HL-60/S4 treated with retinoic acid at 250 ng/mL for 4 days and 3 days (cell line): ENCODE data around the gene USP17L28.
"Not testable (repeated sequence)": the region's sequence is repeated elsewhere in the genome, so short reads cannot be mapped to it uniquely, and the experiment has no call there.

Experiments
- in situ Hi-C: fragments of 300-500 bp; cut with MboI; formaldehyde crosslinking; loops from 2 replicates; pipeline ENCODE4 v1.7.0; 2022; ENCODE audit warnings: low sequenced_read_pairs

USP17L28 gene, protein sequence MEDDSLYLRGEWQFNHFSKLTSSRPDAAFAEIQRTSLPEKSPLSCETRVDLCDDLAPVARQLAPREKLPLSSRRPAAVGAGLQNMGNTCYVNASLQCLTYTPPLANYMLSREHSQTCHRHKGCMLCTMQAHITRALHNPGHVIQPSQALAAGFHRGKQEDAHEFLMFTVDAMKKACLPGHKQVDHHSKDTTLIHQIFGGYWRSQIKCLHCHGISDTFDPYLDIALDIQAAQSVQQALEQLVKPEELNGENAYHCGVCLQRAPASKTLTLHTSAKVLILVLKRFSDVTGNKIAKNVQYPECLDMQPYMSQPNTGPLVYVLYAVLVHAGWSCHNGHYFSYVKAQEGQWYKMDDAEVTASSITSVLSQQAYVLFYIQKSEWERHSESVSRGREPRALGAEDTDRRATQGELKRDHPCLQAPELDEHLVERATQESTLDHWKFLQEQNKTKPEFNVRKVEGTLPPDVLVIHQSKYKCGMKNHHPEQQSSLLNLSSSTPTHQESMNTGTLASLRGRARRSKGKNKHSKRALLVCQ

DNA sequence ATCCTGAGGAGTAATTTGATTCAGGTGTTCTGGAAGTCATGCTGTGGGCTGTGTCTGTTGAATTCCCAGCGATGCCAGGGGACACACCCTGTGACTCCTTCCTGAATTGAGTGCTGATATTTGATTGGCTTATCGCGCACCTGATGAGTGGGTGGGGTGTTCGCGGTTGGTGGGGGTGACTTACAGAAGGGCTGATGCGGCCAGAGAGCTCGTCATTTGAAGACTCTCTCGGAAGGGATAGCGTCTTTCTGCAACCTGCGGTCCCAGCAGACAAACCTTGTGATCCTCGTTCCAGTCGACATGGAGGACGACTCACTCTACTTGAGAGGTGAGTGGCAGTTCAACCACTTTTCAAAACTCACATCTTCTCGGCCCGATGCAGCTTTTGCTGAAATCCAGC lies at the start of gene USP17L28:
USP17L28 (plus strand) TSS at position 301 of the 400 bp plus-strand sequence; CDS start at position 301, 0 bp downstream.
- in situ Hi-C loops: not testable (repeated sequence)

DNA sequence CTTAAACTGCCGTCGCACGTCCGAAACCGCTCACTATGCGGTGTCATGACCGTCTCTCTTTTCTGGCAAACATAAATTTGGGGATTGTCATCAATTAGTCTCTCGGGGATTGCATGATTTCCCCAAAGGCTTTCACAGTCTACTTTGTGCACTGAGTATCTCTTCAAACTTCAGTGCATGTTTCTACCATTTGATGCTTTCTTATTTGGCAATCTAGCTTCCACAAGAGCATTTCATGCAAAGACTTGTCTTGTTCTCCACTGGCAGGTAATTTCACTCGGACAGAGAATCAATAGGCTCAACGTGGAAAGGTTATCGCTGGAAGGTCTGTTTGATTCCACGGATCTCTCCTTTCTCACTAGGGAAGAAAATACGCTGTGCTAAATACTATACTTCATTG lies 24.5 kb upstream of the USP17L28 start:
- in situ Hi-C loops: not testable (repeated sequence)

DNA sequence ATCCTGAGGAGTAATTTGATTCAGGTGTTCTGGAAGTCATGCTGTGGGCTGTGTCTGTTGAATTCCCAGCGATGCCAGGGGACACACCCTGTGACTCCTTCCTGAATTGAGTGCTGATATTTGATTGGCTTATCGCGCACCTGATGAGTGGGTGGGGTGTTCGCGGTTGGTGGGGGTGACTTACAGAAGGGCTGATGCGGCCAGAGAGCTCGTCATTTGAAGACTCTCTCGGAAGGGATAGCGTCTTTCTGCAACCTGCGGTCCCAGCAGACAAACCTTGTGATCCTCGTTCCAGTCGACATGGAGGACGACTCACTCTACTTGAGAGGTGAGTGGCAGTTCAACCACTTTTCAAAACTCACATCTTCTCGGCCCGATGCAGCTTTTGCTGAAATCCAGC lies 23.8 kb upstream of the USP17L28 start, which contains the start of gene USP17L24:
USP17L24 (plus strand) TSS at position 301 of the 400 bp plus-strand sequence; CDS start at position 301, 0 bp downstream.
- in situ Hi-C loops: not testable (repeated sequence)

DNA sequence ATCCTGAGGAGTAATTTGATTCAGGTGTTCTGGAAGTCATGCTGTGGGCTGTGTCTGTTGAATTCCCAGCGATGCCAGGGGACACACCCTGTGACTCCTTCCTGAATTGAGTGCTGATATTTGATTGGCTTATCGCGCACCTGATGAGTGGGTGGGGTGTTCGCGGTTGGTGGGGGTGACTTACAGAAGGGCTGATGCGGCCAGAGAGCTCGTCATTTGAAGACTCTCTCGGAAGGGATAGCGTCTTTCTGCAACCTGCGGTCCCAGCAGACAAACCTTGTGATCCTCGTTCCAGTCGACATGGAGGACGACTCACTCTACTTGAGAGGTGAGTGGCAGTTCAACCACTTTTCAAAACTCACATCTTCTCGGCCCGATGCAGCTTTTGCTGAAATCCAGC lies 19.1 kb upstream of the USP17L28 start, which contains the start of gene USP17L25:
USP17L25 (plus strand) TSS at position 301 of the 400 bp plus-strand sequence; CDS start at position 301, 0 bp downstream.
- in situ Hi-C loops: not testable (repeated sequence)

DNA sequence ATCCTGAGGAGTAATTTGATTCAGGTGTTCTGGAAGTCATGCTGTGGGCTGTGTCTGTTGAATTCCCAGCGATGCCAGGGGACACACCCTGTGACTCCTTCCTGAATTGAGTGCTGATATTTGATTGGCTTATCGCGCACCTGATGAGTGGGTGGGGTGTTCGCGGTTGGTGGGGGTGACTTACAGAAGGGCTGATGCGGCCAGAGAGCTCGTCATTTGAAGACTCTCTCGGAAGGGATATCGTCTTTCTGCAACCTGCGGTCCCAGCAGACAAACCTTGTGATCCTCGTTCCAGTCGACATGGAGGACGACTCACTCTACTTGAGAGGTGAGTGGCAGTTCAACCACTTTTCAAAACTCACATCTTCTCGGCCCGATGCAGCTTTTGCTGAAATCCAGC lies 14.3 kb upstream of the USP17L28 start, which contains the start of gene USP17L26:
USP17L26 (plus strand) TSS at position 301 of the 400 bp plus-strand sequence; CDS start at position 301, 0 bp downstream.
- in situ Hi-C loops: not testable (repeated sequence)

DNA sequence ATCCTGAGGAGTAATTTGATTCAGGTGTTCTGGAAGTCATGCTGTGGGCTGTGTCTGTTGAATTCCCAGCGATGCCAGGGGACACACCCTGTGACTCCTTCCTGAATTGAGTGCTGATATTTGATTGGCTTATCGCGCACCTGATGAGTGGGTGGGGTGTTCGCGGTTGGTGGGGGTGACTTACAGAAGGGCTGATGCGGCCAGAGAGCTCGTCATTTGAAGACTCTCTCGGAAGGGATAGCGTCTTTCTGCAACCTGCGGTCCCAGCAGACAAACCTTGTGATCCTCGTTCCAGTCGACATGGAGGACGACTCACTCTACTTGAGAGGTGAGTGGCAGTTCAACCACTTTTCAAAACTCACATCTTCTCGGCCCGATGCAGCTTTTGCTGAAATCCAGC lies 9.6 kb upstream of the USP17L28 start, which contains the start of gene USP17L5:
USP17L5 (plus strand) TSS at position 301 of the 400 bp plus-strand sequence; CDS start at position 301, 0 bp downstream.
- in situ Hi-C loops: not testable (repeated sequence)

DNA sequence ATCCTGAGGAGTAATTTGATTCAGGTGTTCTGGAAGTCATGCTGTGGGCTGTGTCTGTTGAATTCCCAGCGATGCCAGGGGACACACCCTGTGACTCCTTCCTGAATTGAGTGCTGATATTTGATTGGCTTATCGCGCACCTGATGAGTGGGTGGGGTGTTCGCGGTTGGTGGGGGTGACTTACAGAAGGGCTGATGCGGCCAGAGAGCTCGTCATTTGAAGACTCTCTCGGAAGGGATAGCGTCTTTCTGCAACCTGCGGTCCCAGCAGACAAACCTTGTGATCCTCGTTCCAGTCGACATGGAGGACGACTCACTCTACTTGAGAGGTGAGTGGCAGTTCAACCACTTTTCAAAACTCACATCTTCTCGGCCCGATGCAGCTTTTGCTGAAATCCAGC lies 4.8 kb upstream of the USP17L28 start, which contains the start of gene USP17L27:
USP17L27 (plus strand) TSS at position 301 of the 400 bp plus-strand sequence; CDS start at position 301, 0 bp downstream.
- in situ Hi-C loops: not testable (repeated sequence)

DNA sequence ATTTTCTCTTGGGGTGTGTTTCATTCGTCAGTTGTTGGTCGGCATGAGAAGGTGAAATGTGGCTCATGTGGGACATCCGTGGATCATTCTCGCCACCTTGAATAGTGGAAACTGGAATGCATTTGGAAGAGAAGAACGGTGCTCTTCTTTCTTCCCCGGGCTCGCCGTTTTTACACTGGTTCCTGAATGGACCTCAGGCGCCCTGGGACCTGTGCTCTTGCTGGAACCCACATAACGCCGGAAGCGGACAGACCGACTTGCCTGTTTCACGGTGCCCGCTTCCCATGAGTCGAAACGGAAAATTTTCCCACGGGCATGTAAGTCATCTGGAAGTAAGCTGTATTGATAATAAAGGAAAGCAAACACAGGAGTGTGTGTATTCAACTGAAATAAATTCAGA lies 2.2 kb downstream of the USP17L28 start:
- in situ Hi-C loops: not testable (repeated sequence)

DNA sequence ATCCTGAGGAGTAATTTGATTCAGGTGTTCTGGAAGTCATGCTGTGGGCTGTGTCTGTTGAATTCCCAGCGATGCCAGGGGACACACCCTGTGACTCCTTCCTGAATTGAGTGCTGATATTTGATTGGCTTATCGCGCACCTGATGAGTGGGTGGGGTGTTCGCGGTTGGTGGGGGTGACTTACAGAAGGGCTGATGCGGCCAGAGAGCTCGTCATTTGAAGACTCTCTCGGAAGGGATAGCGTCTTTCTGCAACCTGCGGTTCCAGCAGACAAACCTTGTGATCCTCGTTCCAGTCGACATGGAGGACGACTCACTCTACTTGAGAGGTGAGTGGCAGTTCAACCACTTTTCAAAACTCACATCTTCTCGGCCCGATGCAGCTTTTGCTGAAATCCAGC lies 4.6 kb downstream of the USP17L28 start, which contains the start of gene USP17L29:
USP17L29 (plus strand) TSS at position 301 of the 400 bp plus-strand sequence; CDS start at position 301, 0 bp downstream.
- in situ Hi-C loops: not testable (repeated sequence)

DNA sequence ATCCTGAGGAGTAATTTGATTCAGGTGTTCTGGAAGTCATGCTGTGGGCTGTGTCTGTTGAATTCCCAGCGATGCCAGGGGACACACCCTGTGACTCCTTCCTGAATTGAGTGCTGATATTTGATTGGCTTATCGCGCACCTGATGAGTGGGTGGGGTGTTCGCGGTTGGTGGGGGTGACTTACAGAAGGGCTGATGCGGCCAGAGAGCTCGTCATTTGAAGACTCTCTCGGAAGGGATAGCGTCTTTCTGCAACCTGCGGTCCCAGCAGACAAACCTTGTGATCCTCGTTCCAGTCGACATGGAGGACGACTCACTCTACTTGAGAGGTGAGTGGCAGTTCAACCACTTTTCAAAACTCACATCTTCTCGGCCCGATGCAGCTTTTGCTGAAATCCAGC lies 14.1 kb downstream of the USP17L28 start, which contains the start of gene USP17L30:
USP17L30 (plus strand) TSS at position 301 of the 400 bp plus-strand sequence; CDS start at position 301, 0 bp downstream.
- in situ Hi-C loops: not testable (repeated sequence)

DNA sequence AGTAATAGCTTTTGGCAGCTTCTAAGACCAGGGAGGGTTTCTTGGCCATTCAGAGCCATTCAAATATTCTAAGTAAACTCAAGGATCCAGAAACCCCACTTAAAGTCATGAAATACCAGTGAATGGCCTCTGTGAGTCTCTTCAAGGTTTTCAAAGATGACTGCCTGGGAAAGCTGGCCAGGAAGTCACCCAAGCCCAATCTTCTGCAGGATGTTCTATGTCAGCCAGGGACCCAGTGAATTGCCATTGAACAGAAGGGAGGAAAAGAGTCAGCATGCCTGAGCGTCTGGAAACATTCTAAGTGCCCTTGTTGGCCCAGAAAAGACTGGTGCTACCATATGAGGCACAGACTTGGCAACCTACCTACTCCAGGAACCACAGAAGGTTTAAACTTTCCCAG lies 31.2 kb downstream of the USP17L28 start:
- in situ Hi-C loops: not testable (repeated sequence)

DNA sequence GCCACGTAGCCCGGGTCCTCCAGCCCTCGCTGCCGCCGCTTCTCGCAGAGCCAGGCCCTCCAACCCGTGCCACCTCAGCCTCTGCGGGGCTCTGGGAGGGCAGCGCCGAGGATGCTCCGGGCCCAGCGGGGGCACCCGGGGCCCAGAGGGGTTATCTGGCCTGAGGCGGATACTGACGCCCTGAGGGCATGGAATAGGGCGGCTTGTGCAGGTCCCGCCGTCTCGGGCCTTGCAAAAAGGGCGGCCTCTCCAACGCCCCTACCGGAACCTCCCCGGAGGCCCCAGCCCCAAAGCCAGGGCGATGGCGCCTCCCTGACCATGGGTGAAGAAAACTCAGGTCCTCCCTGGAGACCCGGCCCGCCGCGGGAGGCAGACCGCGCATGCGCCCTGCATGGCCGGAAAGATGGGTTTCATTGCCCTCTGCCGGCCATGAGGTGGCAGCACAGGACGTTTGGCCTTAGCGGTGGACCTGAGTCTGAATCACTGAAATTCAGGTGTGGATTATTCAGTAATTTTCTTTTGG lies 32.4 kb downstream of the USP17L28 start:
- in situ Hi-C loops: not testable (repeated sequence)

DNA sequence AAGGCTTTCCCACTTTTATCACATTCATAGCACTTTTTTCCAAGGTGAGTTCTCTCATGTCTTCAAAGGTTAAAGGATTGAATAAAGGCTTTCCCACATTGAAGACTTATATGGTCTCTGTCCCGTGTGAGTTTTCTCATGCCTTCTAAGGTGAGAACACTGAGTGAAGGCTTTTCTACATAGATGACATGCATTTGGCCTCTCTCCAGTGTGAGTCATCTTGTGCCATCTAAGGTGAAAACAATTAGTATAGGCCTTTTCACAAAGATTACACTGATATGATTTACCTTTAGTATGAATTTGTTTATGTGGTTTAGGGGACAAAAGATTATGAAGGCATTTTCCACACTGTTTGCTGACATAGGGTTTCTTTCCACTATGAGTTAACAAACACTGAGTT lies 35.4 kb downstream of the USP17L28 start:
- in situ Hi-C loops: no loop called here

DNA sequence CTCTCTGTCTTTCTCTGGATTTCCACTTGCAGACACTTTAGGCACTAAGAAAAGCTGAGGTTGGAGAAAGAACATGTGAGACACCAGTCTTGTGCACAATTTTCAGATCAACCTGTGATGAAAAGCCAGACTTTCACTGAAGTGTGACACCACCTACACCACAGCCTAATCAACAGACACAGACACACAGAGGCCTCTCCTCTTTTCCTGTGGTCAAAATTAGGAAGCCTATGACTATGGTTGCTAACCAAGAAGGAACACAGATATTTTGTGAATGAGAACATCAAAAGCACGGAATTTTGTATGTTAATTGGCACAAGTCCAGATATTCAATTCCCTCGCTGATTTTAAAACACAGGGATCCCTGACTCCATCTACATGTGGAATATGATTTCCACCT lies 40.3 kb downstream of the USP17L28 start:
- in situ Hi-C loops: not testable (repeated sequence)
